Thymus (tissue), 11 donors: ENCODE results near the gene L1CAM. TPM values are rescaled to one million over a fixed set of nuclear protein-coding genes. Genes with fewer than 3 reads are reported as not detected.

Experiments
- DNase-seq, 9 donors: peaks; one replicate each; pipeline ENCODE4 v3.0.0-alpha.2; 2013; ENCODE audit warnings: low spot score in 9 of 9, low read depth in 6 of 9, missing footprints in 1 of 9
- H3K27ac ChIP-seq, 2 donors: one replicate each; pipeline ENCODE4 v1.5.1; 2013; ENCODE audit warnings: control low read depth in 1 of 2, low read depth in 1 of 2, low read length in 1 of 2, mild to moderate bottlenecking in 1 of 2, moderate library complexity in 1 of 2
- H3K27me3 ChIP-seq, 2 donors: one replicate each; pipeline ENCODE4 v1.5.1; 2013; ENCODE audit warnings: low read length in 1 of 2; ENCODE audit not compliant: control insufficient read depth in 2 of 2, insufficient read depth in 1 of 2
- H3K36me3 ChIP-seq, 2 donors: one replicate each; pipeline ENCODE4 v1.5.1; 2013; ENCODE audit warnings: low read length in 1 of 2, mild to moderate bottlenecking in 1 of 2, moderate library complexity in 1 of 2; ENCODE audit not compliant: control insufficient read depth in 2 of 2, insufficient read depth in 2 of 2
- H3K4me1 ChIP-seq, 2 donors: one replicate each; pipeline ENCODE4 v1.5.1; 2013; ENCODE audit warnings: low read length in 2 of 2; ENCODE audit not compliant: control insufficient read depth in 2 of 2, insufficient read depth in 2 of 2
- H3K4me3 ChIP-seq, 2 donors: one replicate each; pipeline ENCODE4 v1.5.1; 2013; ENCODE audit warnings: low read length in 2 of 2, control low read depth in 1 of 2, mild to moderate bottlenecking in 1 of 2
- H3K9me3 ChIP-seq, 2 donors: one replicate each; pipeline ENCODE4 v1.5.1; 2013; ENCODE audit warnings: low read length in 1 of 2, mild to moderate bottlenecking in 1 of 2; ENCODE audit not compliant: control insufficient read depth in 2 of 2, insufficient read depth in 1 of 2
- WGBS: extraction: QIAGEN DNeasy Blood & Tissue Kit; methylation state at CpG from one replicate; pipeline ENCODE4 v1.1.7; 2013; 5-methylcytosine and 5-hydroxymethylcytosine counted together
- polyA plus RNA-seq: library from polyadenylated mRNA; stranded (reverse); fragments of 200-250 nt; gene quantifications from one replicate; pipeline ENCODE4 v1.2.3, GENCODE V29; 2013
- total RNA-seq: library from RNA; stranded (reverse); fragments of 120-200 nt; gene quantifications from one replicate; pipeline ENCODE4 v1.2.4, GENCODE V29; 2013
- donor health status: healthy.

The L1CAM gene
- total and polyA plus RNA-seq, 2 donors, result 0.28 to 0.64 TPM

GRCh38 chrX:153913701-153914100 lies 27.7 kb upstream of the L1CAM start:
- Histone ChIP-seq H3K27me3 (peaks cover 0 to 16% of the 10 kb centered on the region in 2 donors), H3K4me1 (peaks cover 0 to 5% of the 10 kb centered on the region in 2 donors), H3K4me3 (no peak overlapping the region), H3K9me3 (no peaks in the 10 kb centered on the region), H3K36me3 (peaks cover 52 to 68% of the 10 kb centered on the region in 2 donors), H3K27ac (no peak overlapping the region)
- DNase-seq, result no peak
- over 99% methylated on average over 17 of the region's 17 CpGs for WGBS

- 94% methylated on average over 16 of the region's 17 CpGs for WGBS
- Histone ChIP-seq H3K4me1 (peaks cover 0 to 5% of the 10 kb centered on the region in 2 donors), H3K9me3 (no peaks in the 10 kb centered on the region), H3K4me3 (no peak overlapping the region), H3K27ac (no peak overlapping the region), H3K27me3 (peaks cover 0 to 14% of the 10 kb centered on the region in 2 donors), H3K36me3 (peaks cover 51 to 68% of the 10 kb centered on the region in 2 donors)
- no peak for DNase-seq
These were observed 27.2 kb upstream of the L1CAM start for GRCh38 chrX:153913211-153913610.

GRCh38 chrX:153911798-153912197 lies 25.8 kb upstream of the L1CAM start:
- Histone ChIP-seq H3K4me1 (peaks cover 0 to 5% of the 10 kb centered on the region in 2 donors), H3K27ac (no peak overlapping the region), H3K4me3 (no peak overlapping the region), H3K9me3 (no peaks in the 10 kb centered on the region), H3K36me3 (peaks cover 45 to 65% of the 10 kb centered on the region in 2 donors), H3K27me3 (peaks cover 0 to 10% of the 10 kb centered on the region in 2 donors)
- 42% methylated on average over 6 of the region's 6 CpGs for WGBS
- no peak for DNase-seq

GRCh38 chrX:153910446-153910845 lies 24.5 kb upstream of the L1CAM start:
- no peak for DNase-seq
- Histone ChIP-seq H3K27ac (no peak overlapping the region), H3K36me3 (peaks cover 43 to 61% of the 10 kb centered on the region in 2 donors), H3K27me3 (peaks cover 0 to 10% of the 10 kb centered on the region in 2 donors), H3K4me1 (peaks cover 0 to 5% of the 10 kb centered on the region in 2 donors), H3K4me3 (no peak overlapping the region), H3K9me3 (no peaks in the 10 kb centered on the region)
- WGBS, result 98% methylated on average over 22 of the region's 22 CpGs

GRCh38 chrX:153909980-153910360 lies 24.0 kb upstream of the L1CAM start:
- Histone ChIP-seq H3K36me3 (peaks cover 43 to 61% of the 10 kb centered on the region in 2 donors), H3K27ac (no peak overlapping the region), H3K9me3 (no peaks in the 10 kb centered on the region), H3K4me1 (peaks cover 0 to 6% of the 10 kb centered on the region in 2 donors), H3K27me3 (peaks cover 0 to 10% of the 10 kb centered on the region in 2 donors), H3K4me3 (no peak overlapping the region)
- WGBS, result 99% methylated on average over 25 of the region's 25 CpGs
- DNase-seq, result no peak

- Histone ChIP-seq H3K27me3 (peaks cover 0 to 10% of the 10 kb centered on the region in 2 donors), H3K27ac (no peak overlapping the region), H3K9me3 (no peaks in the 10 kb centered on the region), H3K4me3 (no peak overlapping the region), H3K4me1 (peaks cover 0 to 10% of the 10 kb centered on the region in 2 donors), H3K36me3 (peaks cover 43 to 61% of the 10 kb centered on the region in 2 donors)
- no peak for DNase-seq
- 97% methylated on average over 37 of the region's 37 CpGs for WGBS
These were observed 23.3 kb upstream of the L1CAM start for GRCh38 chrX:153909024-153909979.

- H3K9me3 ChIP-seq, result no peaks in the 10 kb centered on the region
- peaks cover 0 to 20% of the 10 kb centered on the region in 2 donors for H3K4me1 ChIP-seq
- H3K36me3 ChIP-seq, result peaks cover 37 to 51% of the 10 kb centered on the region in 2 donors
- H3K27me3 ChIP-seq, result peaks cover 0 to 11% of the 10 kb centered on the region in 2 donors
- WGBS, result 98% methylated on average over 23 of the region's 23 CpGs
- no peak overlapping the region for H3K4me3 ChIP-seq
- DNase-seq, result no peak
- no peak overlapping the region for H3K27ac ChIP-seq
These were observed 22.4 kb upstream of the L1CAM start for GRCh38 chrX:153908219-153908860.

- Histone ChIP-seq H3K4me1 (peaks cover 0 to 22% of the 10 kb centered on the region in 2 donors), H3K27ac (no peak overlapping the region), H3K4me3 (no peak overlapping the region), H3K36me3 (peaks cover 30 to 42% of the 10 kb centered on the region in 2 donors), H3K27me3 (peaks cover 0 to 4% of the 10 kb centered on the region in 2 donors), H3K9me3 (no peaks in the 10 kb centered on the region)
- DNase-seq, result no peak
- 92% methylated on average over 12 of the region's 12 CpGs for WGBS
These were observed 21.5 kb upstream of the L1CAM start for GRCh38 chrX:153907456-153907855.
